GM12801 (cell line): ENCODE data around the gene ADIPOR2.

Experiments
- CTCF ChIP-seq: IDR thresholded peaks from one replicate; pipeline ENCODE4 v1.5.1; 2011; ENCODE audit warnings: control low read depth; ENCODE audit not compliant: insufficient read length; ENCODE audit errors: extremely low read depth

Gene ADIPOR2

DNA sequence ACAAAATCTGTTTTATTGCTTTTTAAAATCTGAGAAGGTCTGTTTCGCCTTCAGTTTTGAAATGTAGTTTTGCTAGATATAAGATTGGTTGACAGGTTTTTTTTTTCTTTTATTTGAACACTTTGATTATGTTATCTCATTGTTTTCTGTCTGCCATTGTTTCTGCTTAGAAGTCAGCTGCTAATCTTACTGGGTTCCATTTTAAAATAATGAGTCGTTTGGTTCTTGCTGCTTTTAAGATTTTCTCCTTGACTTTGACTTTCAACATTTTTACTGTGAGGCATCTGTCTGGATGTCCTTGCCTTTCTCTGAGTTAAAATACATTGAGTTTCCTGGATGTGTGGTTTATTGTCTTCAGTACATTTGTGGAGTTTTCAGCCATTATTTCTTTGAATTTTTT, 56.7 kb downstream of the ADIPOR2 start:
- no peak for TF ChIP-seq CTCF

DNA sequence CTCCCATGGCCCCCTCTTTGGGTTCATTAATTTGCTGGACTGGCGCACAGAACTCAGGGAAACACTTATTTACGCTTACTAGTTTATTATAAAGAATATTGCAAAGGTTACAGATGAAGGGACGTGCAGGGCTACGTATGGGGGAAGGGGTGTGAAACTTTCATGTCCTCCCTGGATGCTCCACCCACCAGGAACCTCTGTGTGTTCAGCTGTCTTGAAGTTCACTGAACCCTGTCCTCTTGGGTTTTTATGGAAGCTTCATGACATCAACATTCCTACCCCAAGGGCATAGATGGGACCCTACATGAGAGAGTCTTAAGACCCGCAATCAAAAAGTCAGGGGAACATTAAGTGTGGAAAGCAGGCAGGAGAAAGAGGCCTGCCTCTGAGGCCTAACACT, 58.1 kb downstream of the ADIPOR2 start:
- no peak for TF ChIP-seq CTCF

DNA sequence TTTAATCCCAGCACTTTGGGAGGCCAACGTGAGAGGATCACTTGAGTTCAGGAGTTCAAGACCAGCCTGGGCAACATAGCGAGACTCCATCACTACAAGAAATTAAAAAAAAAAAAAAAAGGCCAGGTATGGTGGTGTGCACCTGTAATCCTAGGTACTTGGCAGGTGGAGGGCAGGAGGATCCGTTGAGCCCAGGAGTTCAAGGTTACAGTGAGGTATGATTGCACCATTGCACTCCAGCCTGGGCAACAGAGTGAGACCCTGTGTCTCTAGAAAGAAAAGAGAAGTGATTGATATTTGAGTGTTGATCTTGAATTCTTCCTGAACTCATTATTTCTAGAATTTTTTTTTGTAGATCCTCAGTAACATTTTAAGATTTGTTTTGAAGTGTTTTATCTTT, 59.4 kb downstream of the ADIPOR2 start:
- no peak for TF ChIP-seq CTCF

DNA sequence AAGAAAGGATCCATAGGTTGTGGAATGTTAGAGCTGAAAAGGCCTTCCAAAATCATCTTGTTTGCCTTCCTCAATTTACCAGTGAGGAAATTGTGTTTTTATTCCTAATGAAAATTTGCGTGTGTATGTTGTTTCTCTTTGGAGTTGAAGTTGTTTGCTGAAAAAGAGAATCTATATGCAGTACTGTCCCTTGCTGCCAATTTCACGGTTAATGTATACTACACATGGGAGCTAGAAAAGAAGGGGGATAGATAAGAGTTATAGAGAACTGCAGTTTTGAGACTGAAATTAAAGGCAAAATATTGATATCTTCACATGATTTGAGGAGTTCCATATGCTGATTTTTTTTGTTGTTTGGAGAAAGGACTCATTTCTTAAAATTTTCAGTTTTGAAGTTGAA, 67.5 kb downstream of the ADIPOR2 start:
- TF ChIP-seq CTCF = no peak

DNA sequence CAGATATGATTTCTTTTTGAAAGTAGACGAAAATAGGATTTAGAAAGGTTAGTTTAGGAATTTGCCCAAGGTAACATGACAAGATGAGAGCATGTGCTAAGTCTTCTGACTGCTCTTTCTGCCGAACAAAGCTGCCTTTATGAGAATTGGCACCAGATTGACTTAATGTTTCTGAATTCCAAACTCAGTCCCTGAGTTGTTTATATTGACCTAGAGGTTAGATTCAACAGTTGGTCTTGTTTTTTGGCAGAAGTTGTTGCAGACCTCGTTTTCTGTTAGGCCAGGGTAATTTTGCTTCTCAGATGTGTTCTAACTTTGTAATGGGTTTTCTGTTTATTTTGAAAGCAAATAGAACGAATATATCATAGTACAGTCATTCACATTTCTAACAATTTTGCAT, 68.0 kb downstream of the ADIPOR2 start:
- no peak for TF ChIP-seq CTCF

DNA sequence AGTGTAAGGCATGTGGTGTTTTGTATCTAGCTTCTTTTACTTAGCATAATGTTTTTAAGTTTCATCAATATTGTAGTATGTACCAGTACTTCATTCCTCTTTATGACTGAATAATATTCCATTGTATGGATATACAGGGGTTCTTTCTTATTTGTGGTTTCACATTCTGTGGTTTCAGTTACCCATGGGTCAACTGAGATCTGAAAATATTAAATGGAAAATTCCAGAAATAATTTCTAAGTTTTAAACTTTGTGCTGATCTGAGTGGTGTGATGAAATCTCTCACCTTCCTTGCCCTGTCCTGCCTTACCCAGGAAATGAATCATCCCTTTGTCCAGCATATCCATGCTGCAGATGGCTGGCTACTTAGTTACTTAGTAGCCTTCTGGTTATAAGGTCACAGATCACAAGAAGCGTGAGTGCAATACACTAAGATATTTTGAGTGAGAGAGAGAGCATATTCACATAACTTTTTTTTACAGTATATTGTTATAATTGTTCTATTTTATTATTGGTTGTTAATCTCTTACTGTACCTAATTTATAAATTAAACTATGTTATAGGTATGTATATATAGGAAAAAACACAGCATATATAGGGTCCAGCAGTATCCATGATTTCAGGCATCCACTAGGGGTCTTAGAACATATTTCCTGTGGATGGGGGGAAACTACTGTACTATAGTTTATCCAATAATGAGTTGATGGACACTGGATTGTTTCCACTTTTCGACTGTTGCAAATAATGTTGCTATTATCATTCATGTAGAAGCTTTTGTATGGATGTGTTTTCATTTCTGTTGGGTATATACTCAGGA, 69.9 kb downstream of the ADIPOR2 start:
- TF ChIP-seq CTCF = no peak

- TF ChIP-seq CTCF = no peak
Observed at GRCh38 chr12:1761857-1762256, 71.0 kb downstream of the ADIPOR2 start.

DNA sequence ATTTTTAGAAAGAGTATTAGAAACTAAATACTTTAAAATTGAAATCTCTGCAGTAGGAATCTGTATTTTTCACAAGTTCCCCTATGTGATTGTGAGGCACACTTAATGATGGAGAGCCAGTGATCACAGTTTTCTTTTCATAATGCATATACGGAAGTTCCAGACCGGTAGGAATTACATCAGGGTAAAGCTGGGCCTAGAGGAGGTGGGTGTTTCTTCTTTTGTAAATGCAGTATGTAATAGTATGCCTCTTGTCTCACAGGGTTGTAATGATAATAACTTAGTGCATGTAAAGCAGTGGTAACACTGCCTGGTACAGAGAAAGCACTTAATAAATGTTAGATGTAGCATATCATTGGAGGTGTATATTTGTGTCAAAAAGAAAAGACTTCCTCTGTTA, 72.3 kb downstream of the ADIPOR2 start:
- TF ChIP-seq CTCF = no peak
